GM15510 (cell line): Measurements from ENCODE around the gene GAPDH.

ENCODE experiments used
- POLR2A ChIP-seq: IDR thresholded peaks from 3 replicates; pipeline ENCODE4 v1.6.1; 2011; ENCODE audit warnings: borderline replicate concordance; ENCODE audit not compliant: insufficient read length; ENCODE audit errors: extremely low read depth

GAPDH gene

DNA sequence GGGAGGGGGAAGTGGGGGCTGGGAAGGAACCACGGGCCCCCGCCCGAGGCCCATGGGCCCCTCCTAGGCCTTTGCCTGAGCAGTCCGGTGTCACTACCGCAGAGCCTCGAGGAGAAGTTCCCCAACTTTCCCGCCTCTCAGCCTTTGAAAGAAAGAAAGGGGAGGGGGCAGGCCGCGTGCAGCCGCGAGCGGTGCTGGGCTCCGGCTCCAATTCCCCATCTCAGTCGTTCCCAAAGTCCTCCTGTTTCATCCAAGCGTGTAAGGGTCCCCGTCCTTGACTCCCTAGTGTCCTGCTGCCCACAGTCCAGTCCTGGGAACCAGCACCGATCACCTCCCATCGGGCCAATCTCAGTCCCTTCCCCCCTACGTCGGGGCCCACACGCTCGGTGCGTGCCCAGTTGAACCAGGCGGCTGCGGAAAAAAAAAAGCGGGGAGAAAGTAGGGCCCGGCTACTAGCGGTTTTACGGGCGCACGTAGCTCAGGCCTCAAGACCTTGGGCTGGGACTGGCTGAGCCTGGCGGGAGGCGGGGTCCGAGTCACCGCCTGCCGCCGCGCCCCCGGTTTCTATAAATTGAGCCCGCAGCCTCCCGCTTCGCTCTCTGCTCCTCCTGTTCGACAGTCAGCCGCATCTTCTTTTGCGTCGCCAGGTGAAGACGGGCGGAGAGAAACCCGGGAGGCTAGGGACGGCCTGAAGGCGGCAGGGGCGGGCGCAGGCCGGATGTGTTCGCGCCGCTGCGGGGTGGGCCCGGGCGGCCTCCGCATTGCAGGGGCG lies at the start of gene GAPDH:
TSS of gene GAPDH (plus strand) at position 595 of the 772 bp plus-strand sequence. CDS start 316 bp downstream, outside the sequence.
- TF ChIP-seq POLR2A, result peak; percentile 100

DNA sequence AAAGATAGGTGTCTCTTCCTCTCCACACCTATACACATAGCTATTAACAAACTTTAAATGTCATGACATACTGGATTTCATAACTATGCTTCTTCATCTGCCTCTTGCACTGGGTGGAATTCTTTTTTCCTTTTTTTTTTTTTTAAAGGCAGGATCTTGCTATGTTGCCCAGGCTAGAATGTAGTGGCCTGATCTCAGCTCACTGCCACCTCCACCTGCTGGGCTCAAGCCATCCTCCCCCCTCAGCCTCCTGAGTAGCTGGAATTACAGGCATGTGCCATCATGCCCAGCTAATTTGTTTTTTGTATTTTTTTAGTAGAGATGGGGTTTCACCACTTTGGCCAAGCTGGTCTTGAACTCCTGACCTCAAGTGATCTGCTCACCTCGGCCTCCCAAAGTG lies 46.1 kb upstream of the GAPDH start:
- no peak for TF ChIP-seq POLR2A

DNA sequence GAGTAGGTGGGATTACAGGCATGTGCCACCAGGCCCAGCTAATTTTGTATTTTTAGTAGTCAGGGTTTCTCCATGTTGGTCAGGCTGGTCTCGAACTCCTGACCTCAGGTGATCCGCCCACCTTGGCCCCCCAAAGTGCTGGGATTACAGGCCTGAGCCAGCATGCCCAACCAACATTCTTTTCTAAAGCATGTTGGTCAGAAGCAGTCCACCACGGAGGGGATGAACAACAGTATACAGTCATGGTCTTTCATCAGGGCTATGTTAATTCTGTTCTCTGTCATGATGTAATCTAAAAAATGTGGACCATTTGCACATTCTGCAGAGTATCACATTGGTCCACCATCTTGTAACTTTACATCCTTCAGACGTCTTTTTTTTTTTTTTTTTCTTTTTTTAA lies 44.9 kb upstream of the GAPDH start:
- TF ChIP-seq POLR2A, result no peak

DNA sequence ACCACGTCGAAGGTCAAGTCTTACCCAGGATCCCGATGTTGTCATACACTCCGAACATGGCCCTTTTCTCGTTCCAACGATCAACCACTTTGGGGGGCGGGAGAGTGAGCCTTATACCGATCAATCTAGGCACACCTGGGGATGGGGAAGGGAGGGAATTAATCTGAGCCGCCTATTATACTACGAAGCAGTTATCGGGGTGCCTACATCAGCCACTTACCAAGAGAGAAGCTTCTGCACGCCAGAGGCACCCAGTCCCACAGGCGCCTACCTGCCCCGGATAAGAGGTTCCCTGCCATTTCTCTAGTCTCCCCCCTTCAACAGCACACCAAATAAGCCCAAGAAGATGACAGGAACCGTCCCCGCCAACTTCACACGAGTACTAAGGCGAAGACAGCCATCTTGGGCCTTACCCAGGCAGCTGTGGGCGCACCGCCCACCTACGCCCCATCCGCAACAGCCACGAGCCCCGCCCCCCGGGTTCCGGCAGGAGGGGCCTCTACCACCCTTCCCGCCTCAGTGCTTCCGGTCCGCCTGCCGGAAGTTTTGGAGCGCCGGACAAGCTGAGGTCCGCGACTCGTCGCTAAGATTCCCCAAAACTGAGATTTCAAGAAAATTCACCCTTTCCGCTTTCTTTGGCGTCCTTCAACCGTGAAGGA lies 41.4 kb upstream of the GAPDH start, which contains the start of gene MRPL51:
TSS of gene MRPL51 (minus strand) at position 425 of the 659 bp plus-strand sequence. CDS start at position 299, 126 bp downstream.
- peak; percentile 91 for TF ChIP-seq POLR2A

DNA sequence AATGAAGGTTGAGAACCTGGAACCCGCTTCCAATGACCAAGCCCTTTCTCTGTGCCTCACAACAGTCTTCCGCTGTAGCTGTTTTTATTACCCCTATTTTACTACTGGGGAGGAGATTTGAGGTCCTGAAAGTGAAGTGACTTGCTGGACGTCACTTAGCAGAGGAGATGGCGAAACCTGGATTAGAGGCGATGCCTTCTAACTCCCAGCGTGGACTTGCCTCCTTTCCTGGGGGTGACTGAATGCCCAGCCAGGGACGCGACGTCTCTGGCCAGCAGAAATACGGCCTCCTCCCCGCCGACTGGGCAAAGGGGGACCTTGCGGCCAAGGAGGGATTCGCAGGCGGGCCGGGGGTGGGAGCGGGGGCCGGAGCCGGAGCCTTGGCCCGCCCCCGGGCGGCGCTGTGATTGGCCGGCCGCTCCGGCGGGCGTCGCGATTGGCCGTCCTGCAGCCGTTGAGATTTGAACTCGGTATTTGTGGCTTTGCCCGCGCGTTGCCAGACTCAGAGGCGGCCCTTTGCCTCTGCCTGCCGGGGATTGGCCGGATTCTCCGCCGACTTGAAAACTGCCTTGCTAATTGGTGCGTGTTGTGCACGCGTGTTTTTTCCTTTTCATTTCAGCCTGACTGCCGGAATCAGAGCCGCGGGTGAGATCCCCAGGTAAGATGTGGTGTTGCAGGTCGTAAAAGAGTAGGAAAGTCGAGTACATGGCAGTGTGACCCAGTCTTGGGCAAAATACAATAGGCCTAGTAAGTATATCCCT lies 40.6 kb upstream of the GAPDH start, which contains the start of gene NCAPD2:
TSS of gene NCAPD2 (plus strand) at position 606 of the 761 bp plus-strand sequence. CDS start 997 bp downstream, outside the sequence.
- TF ChIP-seq POLR2A, result peak; percentile 64

DNA sequence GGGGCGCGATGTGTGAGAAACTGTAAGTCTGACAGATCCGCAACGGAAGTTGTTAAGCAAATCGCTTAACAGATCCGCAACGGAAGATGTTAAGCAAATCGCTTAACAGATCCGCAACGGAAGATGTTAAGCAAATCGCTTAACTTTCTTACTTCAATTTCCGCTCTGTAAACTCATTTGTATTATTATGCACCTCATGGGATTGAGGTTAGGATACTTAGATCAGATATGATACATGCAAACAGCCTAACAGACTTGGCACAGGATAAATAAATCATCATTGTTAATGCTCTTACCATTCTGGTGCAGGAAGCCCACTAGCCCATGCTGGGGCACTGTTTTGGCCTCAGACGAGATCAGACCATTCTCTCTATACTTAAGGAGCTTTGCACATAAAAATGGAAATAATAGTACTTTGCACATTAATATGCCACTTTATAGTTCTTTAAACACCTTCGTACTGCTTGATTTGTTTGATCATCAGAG lies 40.0 kb upstream of the GAPDH start:
- no peak for TF ChIP-seq POLR2A

DNA sequence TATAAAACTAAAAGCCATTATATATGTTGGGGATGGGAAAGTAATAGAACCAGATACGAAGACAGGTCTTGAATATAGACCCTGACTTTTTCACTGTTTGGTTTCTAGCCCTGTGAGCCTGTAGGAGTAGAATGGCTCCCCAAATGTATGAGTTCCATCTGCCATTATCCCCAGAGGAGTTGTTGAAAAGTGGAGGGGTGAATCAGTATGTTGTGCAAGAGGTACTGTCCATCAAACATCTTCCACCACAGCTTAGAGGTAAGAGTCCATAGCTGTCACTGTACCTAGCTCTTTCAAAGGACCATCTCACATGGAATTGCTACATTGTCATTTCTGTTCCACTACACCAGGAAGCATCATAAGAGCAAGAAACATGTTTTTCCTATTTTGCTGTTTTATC lies 39.3 kb upstream of the GAPDH start:
- no peak for TF ChIP-seq POLR2A

DNA sequence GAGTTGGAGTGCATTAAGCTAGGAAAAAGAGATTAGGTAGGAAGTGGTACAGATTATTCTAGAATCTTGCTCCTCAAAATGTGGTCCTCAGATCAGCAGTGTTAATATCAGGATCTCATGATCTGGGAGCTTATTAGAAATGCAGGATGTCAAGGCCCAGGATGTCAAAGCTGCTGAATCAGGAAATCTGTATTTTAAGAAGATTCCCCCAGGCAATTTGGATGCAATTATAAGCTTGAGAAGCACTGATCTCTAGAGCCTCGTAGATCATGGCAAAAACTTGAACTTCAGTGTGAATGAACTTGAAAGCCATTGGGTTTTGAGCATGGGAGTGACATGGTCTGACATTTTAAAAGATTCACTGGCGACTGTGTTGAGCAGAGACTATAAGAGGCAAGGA lies 33.9 kb upstream of the GAPDH start:
- no peak for TF ChIP-seq POLR2A

DNA sequence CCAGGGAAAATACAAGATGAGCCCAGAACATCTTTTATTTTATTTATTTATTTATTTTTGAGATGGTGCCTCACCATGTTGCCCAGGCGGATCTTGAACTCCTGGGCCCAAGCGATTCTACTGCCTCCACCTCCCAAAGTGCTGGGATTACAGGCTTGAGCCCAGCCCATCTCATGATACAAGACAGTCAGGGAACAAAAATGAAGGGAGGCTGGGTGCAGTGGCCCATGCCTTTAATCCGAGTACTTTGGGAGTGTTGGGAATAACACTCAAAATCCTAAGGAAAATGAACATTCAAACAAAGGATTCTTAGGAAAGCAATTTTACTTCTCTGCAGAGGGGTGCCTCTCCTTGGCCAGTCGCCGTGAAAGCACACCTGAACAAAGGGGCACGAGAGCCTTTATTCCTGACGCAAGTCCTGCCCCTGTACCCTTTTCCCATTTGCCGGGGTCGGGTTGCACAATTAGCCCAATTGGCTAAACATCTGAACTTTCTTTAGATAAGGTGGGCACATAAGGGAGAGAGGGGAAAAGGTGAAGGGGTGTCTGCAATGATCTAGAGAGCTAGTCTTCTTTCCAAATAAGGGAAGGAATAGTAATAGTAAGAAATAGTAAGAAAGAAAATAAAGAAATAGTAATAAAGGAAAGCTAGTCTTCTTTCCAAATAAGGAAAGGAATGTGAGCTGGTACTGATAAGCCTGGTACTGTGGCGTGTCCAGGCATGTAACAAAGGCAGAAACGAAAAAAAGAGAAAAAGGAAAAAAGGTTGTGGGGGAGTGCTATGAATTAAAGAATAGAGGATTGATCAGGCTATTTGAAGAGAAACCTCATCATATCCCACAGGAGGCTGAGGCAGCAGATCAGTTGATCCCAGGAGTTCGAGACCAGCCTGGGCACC lies 27.0 kb upstream of the GAPDH start:
- no peak for TF ChIP-seq POLR2A

DNA sequence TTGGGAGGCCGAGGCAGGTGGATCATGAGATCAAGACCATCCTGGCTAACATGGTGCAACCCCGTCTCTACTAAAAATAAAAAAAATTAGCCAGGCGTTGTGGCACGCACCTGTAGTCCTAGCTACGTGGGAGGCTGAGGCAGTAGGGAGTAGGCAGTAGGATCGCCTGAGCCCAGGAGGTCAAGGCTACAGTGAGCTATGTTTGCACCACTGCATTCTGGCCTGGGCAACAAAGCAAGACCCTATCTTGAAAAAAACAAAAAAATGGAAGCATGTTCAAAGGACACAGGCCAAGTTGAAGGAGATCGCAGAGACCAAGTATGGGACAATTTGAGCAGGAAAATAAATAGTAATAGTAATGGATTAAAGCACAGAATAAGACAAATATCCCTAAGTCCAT lies 26.2 kb upstream of the GAPDH start:
- no peak for TF ChIP-seq POLR2A

DNA sequence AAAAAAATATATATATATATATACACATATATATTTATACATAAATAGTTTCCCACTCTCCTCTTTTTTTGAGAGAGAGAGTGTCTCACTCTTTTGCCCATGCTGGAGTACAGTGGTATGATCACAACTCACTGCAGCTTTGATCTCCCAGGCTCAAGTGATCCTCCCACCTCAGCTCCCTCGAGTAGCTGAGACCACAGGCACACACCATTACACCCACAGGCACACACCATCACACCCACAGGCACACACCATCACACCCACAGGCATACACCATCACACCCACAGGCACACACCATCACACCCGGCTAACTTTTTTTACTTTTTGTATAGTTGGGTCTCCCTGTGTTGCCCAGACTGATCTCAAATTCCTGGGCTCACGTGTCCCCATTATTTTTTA lies 14.1 kb upstream of the GAPDH start:
- no peak for TF ChIP-seq POLR2A

DNA sequence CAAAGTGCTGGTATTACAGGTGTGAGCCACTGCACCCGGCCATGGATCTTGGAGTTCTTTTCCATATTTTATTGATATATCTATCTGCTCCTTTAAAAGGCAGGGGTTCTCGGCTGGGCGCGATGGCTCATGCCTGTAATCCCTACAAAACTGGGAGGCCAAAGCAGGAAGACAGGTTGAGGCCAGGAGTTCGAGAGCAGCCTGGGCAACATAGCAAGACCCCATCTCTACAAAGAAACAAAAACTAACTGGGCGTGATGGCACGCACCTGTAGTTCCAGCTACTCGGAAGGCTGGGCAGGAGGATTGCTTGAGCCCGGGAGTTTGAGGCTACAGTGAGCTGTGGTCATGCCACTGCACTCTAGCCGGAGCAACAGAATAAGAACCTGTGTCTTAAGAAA lies 12.1 kb upstream of the GAPDH start:
- no peak for TF ChIP-seq POLR2A

DNA sequence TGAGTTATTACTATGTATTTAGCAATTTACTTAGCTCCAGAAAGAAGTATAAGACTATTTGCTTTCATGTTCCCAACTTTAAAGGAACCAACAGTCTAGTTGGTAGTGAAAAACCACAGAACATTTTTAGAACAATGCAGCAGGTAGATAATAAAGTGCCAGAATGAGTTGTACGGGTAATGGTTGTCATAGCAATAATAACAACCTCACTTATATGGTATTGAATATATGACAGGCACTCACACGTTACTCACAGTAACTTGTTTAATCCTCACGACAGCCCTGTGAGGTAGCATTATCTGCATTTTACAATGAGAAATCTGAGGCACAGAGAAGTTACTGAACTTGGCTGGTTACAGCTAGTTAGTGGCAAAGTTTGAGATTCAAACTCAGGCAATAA lies 10.6 kb upstream of the GAPDH start:
- no peak for TF ChIP-seq POLR2A

DNA sequence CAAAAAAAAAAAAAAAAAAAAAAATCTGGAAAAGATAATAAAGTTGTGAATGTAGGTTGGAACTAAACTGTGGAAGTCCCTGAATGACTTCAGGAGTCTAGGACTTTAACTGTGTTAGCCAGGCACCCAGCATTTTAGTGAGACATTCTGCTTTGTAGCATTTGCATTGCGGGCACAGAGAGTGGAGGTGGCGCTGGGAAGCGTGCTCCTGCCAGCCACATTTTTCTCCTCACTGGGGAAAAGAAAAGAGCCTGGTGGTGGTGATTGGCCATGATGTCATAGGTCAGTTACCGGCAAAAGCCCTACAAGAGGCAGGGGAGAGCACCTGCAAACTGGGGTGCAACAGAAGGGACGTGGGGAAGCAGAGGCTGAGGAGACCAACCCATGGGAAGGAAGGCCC lies 9.7 kb upstream of the GAPDH start:
- no peak for TF ChIP-seq POLR2A
